HG02759 (cell line): ENCODE measurements around the gene IVD.

ENCODE experiments used
- ATAC-seq: cut with Tn5 transposase; IDR thresholded peaks from one replicate; pipeline ENCODE4 v1.9.1; 2021; ENCODE audit warnings: mild to moderate bottlenecking, moderate library complexity; ENCODE audit not compliant: unreplicated experiment

The IVD gene

DNA sequence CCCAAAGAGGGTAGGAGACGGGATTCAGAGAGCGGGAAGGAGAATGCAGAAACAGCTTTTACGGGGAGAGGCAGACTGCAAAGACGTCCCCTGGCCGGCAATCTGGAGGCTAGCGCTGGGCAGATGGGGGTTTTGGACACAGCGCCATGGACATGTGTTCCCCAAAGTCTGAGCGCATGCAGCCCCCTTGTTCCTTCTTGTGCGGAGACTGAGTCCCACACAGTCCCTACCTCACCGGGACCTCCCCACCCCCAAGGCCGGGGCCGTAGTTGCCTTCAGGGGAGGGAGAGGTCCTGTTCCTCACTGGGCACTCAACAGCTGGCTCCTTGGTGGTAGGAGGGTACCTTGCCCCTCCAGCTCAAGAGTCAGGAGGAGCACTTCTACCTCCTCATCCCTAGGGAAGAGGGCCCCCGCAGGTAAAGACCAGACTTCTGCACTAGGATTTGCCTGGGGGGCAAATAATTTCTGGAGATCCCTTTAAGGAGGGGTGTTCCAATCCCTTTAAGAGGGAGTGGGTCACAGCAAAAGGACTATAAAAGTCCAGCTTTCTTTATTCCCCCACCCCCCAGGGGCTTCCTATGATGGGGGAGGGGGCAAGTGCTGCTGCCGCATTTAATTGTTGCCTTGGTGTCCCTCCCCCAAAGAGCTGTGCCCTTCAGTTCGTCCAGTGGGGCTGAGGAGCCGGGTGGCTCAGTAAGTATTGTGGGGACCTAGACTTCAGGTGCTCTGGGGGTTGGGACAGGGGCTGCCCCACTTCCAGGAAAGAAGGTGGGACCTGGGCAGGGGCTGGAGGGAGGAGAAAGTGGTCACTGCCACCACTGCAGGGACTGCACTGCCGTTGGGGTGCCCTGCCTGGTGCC is 31.5 kb downstream of the IVD start:
- no peak for ATAC-seq

DNA sequence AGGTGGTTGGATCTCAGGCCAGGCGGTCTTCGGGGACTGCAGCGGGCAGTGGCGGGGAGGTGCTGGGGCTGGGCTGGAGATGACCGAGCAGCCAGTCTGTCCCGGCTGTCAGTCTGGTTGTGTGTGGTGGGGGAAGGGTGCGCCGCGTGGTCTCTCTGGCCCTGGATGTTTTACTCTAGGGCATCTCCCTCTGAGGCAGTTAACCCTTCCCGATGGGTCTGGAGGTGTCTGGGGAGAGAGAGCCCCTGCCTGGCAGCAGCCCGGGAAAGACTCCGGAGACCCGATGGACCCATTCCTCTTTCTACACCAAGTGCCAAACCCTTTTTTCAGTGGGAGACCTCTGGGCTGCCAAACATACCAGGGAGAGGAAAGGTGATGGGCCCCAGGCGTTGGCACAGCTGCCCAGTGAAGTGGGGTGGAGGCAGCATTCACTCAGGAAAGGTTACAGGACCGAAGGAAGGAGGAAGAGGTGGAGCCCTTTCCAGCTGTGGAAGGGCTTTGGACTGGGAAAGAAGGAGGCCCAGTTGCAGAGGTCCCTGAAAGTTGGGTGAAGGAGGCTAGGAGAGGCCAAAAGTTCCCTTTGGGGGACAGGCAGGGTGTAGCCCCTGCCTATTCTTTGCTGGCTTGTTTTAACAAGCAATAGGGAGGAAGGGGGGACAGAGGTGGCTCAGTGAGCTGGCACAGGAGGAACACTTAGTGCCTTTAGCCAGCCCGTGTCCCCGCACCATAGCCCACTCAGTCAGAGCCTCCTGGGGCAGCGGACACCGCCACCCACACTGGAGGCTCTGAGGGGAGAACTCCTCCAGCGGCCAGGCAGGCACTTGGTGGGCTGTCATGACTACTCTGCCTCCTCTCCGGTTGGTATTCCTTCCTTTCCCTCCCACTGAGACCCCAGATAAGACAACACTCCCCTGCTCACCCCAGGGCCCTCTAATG is 32.4 kb downstream of the IVD start:
- ATAC-seq = no peak

DNA sequence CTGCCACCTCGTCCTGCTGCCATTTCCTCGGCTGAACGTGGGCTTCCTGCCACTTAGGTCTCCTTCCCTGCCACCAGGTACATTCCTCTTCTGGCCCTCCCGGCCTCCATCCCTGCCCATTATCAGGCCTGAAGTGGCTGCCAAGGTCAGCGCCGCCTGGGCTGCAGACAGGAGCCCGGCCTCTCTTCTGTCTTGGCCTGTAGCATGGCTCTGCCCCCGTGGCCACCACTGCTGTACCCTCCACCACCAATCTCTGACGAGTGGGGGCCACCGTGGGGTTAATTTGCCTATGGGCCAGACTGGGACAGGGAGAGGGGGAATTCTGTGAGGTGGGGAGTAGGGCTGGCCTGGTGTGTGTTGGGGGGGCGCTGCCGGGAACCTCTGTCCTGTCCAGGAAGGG is 33.1 kb downstream of the IVD start:
- ATAC-seq = no peak

DNA sequence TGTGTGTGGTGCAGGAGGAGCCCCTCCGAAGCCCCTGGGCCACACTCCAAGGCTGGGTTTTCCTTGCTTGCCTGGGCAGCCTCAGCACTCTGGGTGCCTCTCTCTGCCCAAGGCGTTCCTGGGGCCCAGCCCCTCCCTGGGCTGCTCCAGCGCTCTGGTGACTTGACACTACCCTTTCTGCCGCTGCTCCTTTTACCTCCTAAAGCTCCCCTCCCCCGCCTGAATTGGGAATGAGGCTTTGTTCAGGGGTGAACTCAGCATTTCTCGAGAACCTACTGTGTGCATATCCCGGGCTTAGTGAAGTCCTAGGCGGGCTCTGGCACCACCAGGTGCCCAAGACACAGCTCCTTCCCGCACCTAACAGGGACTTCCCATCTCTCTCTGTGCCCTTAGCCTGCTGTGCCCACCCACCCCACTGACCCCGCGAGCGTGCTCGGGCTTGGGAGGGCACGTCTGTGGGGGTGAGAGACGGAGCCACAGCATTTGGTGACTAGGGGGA is 33.9 kb downstream of the IVD start:
- no peak for ATAC-seq

DNA sequence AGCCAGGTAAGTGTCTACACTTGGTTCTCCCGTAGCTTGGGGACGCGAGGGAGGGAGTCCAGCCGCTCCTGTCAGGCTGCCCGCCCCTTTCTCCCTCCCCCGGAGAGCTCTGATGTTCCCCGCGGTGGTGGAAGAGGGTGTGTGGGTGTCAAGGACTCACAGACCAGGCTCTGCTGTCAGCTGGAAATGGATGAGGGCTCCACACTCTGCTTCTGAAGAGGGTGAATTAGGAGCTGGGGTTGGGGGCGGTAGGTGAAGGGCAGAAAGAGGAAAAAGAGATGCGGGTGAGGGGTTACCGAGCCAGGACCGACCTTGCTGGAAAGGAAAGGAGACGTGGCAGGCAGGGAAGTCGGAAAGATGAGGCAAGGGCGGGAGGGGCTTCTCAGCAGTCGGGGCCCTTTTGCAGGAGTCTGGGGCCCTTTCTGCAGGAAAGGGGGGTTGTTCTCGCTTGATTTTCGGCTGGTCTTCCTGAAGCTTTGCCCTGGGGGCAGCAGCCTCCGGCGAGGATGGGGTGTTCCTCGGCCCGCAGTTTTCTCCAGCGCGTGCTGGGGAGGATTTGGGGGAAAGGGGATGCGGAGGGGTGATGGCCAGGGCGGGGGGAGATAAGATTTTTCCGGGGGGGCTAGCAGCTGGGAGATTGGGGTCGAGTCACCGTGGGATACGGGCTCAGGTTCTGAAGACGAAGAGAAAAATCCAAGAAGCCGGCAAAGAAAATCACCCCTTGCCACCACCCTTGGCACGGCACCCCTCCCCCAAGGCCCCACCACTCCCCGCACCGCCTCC is 34.6 kb downstream of the IVD start:
- no peak for ATAC-seq

DNA sequence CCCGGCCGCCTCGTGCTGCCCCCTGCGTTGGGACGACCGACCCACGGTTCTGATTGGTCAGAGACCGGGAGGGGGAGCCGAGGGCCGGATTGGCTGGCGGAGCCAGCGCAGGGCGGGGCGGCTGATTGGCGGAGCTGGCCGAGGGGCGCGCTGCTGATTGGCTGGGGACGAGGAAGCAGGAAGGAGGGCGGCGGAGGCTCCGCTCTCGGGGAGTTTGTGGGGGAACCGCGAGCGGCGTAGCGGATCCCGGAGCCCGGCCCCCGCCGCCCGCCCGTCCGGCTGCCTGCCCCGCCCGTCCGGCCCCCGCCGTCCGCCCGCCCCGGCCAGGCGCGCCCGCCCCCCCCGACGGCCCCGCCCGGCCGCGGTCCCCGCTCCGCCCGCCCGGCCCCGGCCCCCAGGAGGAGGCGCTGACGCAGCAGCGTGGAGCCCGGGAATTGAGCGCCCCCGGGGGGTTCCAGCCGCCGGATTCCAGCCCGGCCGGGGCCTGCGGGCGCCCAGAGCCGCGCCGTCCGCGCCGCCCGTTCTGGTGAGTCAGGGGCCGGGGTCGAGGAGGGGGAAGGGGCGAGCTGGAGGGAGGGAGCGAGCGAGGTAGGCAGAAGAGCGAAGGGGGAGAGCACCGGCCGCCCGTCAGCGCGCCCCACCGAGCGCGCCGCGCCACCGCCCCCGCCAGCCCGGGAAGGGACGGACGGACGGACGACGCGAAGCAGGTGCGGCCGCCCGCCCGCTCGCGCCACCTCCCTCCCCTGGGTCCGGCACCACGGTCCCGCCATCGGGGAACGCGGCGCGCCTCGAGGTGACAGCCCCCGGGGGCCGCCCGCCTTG is 35.4 kb downstream of the IVD start, which contains the start of gene BAHD1:
Gene BAHD1, plus strand, starts transcription at position 211 of the 822 bp plus-strand sequence. CDS start 17,512 bp downstream, outside the sequence.
- peak; percentile 88 for ATAC-seq

DNA sequence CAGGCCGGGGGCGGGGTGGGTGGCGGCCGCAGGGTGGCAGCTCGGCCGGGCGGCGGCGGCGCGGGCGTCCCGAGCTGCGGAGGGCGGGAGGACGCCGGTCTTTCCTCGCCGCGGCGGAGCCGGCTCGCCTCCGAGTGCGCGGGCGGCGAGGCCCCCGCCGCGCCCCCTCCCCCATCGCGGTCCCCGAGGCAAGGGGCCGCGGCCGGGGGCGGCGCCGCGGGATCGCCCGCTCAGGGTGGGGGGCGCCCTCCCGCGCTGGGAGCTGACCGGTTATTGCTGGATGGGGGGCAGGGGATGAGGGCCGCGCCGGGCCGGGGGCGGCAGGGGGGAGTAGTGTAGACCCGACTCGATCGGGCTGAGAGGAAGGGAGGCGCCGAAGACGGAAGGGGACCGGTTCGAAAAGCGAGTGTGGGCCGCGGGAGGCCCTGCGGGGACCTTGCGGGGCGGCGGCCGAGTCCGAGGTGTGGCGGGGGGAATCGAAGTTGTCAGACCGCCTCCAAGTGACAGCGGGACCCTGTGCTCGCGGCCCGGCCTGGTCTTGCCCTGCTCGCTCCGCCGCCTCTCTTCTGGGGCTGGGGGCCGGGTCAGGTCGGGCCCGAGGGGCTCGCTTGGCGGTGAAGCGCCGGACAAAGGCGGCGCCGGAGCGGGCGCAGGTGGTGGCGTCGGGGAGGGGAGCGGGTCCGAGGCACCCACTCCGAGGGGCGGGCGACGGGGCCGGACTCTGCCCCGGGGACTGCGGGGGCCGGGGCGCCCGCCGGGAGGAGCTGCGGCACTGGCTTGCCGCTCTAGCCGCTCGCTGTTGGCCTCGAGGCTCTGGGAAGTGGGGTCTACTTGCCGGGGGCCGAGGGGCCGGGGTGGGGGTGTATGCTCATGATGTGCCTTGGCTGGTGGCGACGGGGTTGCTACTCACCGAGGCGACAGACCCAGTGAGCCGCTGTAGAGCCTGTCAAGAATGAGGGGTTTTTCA is 36.3 kb downstream of the IVD start:
- ATAC-seq = no peak

DNA sequence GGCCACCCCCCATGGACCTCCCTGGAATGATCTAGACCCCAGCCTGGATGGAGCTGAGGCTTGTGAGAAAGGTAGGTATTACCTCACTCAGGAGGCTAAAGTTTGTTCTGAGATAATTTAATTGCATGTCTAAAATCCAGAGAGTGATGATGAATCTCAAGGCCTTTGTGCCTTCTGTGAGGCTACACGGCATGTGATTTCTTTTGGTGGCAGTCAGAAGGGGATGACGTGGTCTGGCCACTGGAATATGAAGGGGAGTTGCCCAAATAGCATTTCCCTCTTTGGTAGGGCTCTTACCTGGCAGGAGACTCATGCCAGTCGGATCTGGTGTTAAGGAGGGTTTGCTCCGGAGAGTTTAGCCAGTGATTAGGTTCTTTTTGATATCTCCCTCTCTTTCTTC is 37.7 kb downstream of the IVD start:
- ATAC-seq = no peak

DNA sequence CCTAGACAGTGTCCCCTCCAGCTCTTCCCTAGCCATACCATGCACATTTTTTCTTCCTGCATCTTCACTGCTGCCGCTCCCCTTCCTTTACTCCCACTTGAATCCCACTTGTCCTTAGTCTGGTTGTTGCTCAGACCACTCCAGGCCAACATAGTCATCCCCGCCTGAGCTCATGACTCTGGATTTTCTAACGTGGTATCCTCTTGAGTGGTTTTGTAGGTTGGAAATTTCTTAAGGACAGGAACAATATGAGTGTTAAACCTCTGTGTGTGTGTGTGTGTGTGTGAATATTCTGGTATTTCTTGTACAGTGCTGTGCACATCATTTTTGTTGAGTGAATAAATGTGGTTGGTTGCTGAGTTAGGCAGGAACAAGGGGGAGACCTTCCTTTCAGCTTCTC is 38.3 kb downstream of the IVD start:
- ATAC-seq = no peak

DNA sequence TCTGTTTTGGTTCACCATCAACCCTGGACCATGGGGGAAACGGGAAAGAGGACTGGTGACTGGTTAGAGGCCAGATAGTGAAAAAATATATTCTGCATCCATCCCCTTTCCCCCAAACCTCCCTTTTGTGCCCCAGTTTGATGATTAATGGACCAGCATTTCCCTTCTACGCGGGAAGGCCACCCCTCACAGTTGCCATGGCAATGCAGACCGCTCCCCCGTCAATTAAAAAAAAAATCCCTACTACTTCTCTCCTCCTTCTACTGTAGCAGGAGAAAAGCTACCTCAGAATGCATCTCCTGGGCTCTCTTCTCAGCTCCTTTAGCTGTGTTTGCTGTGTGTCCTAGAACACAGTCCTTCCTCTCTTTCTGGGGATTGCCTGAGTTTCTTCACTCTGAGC is 39.1 kb downstream of the IVD start:
- ATAC-seq = no peak

DNA sequence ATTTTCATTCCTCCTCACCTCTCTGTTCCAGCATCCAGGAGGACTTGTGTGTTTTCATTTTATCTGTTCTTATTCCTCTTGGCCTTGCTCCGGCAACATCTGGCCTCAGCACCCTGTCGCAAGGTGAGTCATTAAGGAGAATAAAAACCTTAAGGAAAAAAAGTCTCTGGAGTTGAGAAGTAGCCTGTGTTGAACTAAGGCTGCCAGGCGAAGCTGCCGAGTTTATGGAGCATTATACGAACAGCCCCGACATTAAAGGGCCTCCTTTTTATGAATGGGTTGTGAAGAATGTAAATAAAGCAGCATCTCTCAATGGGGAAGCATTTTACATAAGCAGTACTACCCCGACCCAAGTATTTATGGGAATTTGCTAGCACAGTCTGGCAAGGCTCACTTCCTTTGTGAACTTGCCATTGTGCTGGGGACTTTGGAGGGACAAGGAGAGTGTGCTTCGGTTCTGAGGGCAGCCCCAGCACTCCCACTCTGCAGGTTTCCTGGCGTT is 39.9 kb downstream of the IVD start:
- no peak for ATAC-seq

DNA sequence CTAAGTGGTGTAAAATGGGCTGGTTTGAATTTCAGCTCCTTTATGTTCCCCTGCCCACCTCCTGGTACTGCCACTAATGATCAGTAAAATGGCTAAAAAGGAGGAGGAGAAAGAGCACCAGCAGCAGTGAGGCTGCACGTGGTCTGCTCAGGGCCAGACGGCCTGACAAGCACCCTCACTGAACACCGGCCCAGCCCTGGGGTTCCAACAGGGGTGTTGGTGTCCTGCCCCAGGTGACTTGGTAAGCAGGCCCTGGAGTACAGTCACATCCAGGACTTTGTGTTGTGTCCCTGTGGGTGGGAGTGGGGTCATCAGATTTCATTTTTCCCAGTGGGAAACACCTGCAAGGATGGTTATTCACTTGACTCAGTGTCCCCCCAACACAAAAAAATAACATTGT is 40.5 kb downstream of the IVD start:
- ATAC-seq = no peak

DNA sequence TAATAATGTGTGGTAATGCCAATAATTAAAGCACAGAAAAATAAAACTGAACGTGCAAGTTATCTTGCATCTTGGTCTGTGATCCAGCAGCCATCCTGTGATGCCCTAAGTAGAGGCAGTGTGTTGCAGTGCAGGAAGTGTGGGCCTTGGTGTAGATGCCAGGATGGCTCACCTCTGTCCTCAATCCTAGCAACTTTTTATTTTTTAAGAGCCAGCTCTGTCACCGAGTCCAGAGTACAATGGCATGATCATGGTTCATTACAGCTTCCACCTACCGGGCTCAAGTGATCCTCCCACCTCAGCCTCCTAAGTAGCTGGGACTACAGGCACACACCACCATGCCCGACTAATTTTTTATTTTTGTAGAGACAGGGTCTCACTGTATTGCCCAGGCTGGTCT is 42.8 kb downstream of the IVD start:
- no peak for ATAC-seq

DNA sequence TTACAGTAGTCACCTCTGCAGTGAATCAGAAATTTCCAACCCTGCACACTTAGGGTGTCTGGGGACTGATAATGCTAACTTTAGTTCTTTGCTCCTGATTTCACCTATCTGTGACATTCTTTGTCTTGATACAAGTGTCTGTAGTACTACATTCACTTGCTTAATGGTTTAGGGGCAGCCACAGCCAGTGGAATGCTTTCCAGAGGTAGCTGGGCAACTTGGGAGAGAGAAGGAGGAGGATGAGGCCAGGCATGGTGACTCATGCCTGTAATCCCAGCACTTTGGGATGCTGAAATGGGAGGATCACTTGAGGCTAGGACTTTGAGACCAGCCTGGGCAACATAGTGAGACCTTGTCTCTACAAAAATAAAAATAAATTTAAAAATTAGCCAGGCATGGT is 43.7 kb downstream of the IVD start:
- ATAC-seq = no peak

DNA sequence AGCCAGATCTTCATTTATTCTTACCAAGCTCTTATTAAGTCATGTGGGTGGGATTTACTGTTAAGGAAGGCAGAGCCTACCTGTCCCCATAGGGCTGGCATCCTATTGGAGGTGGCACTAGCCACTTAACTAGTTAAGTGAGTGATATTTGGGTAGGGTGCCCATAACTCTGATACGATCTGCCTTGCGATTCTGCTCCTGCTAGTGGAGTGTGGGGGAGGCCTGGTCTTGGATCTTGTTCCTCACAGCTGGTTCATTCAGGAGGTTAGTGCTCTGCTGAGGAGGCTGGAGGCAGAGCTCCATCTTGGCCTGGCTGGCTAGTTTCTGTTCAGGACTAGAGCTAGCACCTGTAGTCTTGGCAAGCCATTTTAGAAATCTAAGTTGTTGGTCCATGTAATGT is 44.5 kb downstream of the IVD start:
- ATAC-seq = no peak

DNA sequence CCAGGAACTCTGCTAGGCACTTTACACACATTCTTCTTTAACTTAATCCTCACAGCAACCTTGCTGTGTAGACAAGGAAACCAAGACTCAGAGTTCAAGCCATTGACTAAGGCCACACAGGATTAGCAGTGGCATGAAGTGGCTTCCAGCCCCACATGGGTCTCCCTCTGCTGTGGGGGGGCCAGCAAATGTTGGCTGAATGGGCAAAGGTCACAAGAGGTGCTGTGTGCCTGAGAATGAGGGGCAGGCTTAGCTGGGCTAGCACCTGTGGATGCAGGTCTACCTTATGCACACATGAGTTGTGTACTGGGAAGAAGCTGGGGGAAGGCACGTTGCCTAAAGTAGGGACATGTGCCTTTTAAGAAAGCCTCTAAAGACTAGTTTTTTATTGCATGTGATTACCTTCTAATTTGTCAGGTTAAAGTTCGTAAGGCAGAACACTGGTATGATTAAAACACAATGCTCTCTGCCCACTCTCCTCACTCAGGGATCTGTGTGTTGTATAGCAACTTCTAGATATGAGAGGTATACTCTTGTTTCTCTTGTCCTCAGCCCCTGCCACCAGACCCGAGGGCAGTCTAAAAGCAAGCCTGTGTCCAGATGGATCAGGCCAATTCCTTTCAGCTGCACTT is 46.0 kb downstream of the IVD start:
- ATAC-seq = no peak

DNA sequence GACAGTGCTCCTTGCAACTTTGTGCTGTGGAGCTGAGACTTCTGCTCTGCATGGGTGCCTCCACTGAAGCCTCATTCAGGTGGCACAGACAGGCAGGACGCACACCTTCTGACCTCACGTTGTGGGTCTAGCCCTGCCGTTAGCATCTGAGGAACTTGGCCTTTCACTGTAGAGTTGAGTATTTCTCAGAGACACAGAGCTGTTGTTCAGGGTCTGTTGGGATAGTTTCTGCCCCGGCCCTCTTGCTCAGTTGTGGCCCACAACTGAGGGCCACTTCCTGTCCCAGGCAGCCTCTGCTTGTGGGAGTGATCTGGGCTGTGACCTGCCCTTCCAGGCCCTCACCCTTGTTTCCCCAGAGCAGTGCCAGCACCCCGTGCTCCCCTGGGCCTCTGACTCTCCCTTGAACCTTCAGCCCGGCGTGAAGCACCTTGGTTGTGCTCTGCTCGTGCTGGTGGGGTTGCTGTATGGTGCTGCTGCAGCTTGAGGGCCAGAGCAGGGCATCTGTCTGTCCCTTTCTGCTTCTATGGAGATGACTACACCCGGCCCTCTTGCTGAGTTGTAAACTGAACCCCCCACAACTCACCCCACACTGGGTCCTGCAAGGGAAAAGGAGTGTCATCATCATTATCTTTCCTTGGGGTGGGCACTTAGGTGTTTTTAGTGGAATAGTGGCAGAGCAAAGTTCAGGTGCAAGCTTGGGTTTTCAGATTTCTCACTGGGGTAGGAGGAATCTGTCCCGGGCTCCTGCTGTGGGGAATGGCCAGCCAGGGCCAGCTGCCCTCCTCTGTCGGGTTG is 46.9 kb downstream of the IVD start:
- peak; percentile 69 for ATAC-seq
